MG63 (cell line): ENCODE data around the gene PBX2. TPM values are rescaled to one million over a fixed set of nuclear protein-coding genes. Genes with fewer than 3 reads are reported as not detected.
"Not testable (repeated sequence)": the region's sequence is repeated elsewhere in the genome, so short reads cannot be mapped to it uniquely, and the experiment has no call there.

Experiments used
- DNase-seq: peaks from one replicate; pipeline ENCODE4 v3.0.0-alpha.2; 2020
- H3K27me3 ChIP-seq: fragments of 250-450 bp; sonication (Bioruptor Pico); 2 replicates; pipeline ENCODE4 v1.5.1; 2020; ENCODE audit warnings: mild to moderate bottlenecking, moderate library complexity
- H3K36me3 ChIP-seq: fragments of 250-450 bp; sonication (Bioruptor Pico); 2 replicates; pipeline ENCODE4 v1.5.1; 2020; ENCODE audit warnings: mild to moderate bottlenecking, moderate library complexity
- H3K4me3 ChIP-seq: fragments of 250-450 bp; sonication (Bioruptor Pico); 2 replicates; pipeline ENCODE4 v1.5.1; 2020; ENCODE audit warnings: mild to moderate bottlenecking, moderate library complexity
- H3K9me3 ChIP-seq: fragments of 250-450 bp; sonication (Bioruptor Pico); 2 replicates; pipeline ENCODE4 v1.5.1; 2020; ENCODE audit warnings: mild to moderate bottlenecking, moderate library complexity
- total RNA-seq: library from RNA; depleted of rRNA; stranded (reverse); fragments of >200 nt; shearing (Covaris generic); gene quantifications from 2 replicates; pipeline ENCODE4 v1.2.3, GENCODE V29; 2014; ENCODE audit warnings: low replicate concordance

Gene PBX2
- total RNA-seq, 1 experiment from 2014 or later = 10.9 TPM

DNA sequence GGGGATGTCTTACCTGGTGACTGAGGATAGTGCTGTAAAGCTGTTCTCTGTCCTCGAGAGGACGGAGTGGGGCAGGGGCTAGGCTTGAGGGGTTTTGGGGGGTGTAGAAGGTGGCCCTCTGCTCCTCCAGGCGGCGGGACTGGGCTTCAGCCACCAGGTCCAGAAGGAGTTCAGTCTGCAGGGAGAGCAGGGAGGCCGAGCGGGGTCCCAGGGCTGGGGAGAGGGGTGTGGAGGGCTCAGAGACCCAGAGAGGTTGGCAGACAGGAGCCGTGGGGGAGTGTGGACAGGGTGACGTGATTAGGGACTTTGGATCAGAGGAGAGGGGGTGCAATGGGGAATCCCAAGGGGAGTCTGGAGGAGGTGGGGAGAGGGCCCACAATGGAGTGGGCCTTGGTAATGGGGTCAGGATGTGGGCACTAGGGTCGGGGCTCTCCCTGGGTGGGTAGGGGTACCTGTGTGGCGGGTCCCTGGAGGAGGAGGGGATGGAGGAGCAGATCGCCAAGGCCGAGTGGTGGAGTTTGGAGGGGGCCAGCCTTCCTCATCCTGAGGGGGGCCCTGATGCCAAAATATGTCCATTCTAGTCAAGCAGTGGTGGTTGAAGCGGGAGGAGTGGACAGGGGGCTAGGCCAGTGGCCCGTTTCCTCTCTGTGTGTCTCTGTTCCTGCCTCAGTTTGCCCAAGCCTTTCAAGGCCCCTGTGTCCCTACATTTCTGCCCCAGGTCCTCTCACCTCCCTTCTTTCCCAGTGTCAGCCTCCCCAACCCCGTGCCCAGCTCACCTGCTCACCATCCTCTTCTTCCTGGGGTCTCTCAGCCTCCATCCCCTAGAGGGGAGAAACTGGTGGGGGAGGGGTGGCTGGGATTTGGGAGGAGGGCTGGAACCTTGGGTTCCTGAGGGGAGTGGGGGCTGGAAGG lies 1.9 kb upstream of the PBX2 start:
- H3K9me3 ChIP-seq = no peaks in the 10 kb centered on the region
- peaks cover 2% of the 10 kb centered on the region; the same call in 1 of the 2 replicates for H3K36me3 ChIP-seq
- no peak for DNase-seq
- H3K4me3 ChIP-seq = no peak overlapping the region
- H3K27me3 ChIP-seq = no peaks in the 10 kb centered on the region

DNA sequence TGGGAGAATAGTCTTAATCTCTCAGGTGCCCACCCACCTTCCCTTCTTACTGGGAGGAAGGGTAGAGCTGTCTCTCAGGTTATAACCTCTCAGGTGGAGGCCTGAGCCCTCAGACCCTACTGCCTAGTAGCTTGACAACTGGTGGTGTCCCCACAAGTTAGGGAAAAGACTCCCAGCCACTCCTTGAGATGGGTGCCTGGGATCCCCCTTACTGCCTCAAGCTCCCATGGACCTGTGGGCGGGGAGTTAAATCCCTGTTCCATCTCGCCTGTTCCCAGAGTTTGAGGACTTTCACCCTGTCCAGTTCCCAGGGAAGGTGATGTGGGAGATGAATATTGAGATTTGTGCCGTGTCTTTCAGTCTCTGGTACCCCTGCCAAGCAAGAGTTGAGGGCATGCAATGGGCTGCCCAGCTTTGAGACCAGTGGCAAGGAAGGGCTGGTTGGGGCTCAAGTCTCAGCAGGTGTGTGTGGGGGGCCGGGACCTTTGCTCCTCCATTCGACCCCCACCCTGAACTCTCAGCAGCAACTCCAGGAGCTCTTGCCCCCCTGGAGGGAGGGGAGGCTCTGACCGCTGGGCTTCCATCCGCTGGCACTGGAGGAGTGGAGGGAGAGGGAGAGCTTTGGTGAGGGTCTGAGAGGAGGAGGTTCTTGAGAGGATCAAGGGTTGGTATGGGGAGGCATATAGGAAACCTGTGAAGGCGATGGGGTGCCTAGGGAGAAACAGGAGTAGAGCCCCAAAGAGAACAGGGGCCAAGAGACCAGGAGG lies 1.1 kb upstream of the PBX2 start:
- no peaks in the 10 kb centered on the region for H3K9me3 ChIP-seq
- H3K36me3 ChIP-seq = peaks cover 5% of the 10 kb centered on the region; the same call in 1 of the 2 replicates
- no peak for DNase-seq
- H3K27me3 ChIP-seq = no peaks in the 10 kb centered on the region
- H3K4me3 ChIP-seq = no peak overlapping the region

DNA sequence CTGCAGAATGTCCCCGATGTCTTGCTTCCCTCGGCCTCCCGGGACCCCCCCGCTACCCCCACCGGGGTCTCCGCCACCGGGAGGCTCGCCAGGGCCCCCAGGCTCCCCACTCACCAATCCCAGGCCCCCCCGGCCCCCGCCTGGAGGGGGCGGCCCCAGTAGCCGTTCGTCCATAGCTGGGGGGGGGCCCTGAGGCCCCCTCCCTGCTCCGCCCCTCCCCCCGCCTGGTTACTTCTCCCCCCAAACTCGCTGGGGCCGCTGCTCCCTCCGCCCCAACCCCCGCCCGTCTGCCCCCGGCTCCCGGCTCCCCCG lies 304 bp downstream of the PBX2 start:
- Histone ChIP-seq H3K27me3 (no peaks in the 10 kb centered on the region), H3K4me3 (peak overlapping the region; percentile 59), H3K9me3 (no peaks in the 10 kb centered on the region), H3K36me3 (peaks cover 5% of the 10 kb centered on the region; the same call in 1 of the 2 replicates)
- DNase-seq = no peak

DNA sequence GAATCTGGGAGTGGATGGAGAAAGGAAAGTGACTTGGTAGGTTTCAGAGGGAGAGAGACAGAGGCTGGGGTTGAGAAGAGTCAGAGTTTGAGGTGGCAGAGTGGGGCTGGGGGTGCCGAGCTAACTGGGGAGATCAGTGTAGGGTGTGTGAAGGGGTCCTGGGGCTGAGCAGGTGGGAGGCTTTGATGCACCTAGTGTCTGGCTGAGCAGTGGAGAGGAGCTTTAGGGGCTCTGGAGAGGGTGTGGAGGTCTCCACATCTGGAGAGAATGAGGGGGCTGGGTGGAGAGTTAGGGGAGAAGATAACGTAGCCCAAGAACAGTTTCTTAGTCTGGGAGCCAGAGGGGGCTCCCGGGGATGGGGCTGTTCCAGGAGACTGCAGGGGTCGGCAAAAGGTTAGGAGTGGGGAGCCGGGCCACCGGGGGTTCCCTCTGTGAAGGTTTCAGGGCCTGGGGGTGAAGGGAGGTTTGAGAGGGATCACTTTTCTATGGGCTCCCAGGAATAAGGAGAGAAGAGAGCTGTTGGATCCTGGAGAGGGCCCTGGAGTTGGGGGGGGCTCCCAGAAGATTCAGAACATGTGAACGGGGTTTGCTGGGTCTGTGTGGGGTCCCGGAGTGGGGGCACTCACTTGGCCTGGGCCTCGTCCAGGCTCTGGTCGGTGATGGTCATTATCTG lies 797 bp downstream of the PBX2 start:
- H3K27me3 ChIP-seq = no peaks in the 10 kb centered on the region
- peaks cover 5% of the 10 kb centered on the region; the same call in 1 of the 2 replicates for H3K36me3 ChIP-seq
- H3K9me3 ChIP-seq = no peaks in the 10 kb centered on the region
- no peak for DNase-seq
- peak overlapping the region; percentile 59 for H3K4me3 ChIP-seq

DNA sequence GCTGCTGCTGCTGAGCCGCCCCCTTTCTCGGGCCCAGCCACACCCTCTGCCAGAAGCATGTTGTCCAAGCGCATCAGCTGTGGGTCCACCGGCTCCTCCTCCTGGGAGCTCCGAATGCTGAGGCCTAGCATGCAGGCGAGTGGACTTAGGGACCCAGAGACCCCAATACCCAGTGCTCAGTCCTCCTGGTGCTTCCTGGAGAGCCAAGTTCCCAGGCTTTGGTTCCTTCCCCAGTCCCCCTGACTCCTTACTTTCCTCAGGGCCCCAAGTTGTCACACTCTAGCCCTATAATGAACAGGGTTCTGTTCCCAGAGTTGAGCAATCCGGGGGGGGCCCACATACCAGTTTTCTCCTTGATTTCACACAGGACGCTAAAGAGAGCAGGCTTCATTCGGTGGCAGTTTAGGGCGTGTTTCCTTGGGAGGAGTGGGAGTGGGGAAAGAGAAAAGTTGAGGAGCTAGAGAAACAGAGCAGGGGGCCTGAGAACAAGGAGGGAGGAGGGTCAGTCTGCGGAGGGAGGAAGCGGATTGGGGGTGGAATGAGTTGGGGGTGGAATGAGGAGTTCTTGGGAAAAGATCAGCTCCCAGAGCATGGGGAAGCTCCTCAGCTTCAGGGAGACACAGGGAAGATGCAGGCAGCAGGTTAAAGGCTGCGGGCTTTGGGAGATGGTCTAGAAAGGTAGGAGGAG lies 1.5 kb downstream of the PBX2 start:
- H3K27me3 ChIP-seq = no peaks in the 10 kb centered on the region
- no peak for DNase-seq
- H3K4me3 ChIP-seq = peak overlapping the region; percentile 59
- peaks cover 5% of the 10 kb centered on the region; the same call in 1 of the 2 replicates for H3K36me3 ChIP-seq
- no peaks in the 10 kb centered on the region for H3K9me3 ChIP-seq

DNA sequence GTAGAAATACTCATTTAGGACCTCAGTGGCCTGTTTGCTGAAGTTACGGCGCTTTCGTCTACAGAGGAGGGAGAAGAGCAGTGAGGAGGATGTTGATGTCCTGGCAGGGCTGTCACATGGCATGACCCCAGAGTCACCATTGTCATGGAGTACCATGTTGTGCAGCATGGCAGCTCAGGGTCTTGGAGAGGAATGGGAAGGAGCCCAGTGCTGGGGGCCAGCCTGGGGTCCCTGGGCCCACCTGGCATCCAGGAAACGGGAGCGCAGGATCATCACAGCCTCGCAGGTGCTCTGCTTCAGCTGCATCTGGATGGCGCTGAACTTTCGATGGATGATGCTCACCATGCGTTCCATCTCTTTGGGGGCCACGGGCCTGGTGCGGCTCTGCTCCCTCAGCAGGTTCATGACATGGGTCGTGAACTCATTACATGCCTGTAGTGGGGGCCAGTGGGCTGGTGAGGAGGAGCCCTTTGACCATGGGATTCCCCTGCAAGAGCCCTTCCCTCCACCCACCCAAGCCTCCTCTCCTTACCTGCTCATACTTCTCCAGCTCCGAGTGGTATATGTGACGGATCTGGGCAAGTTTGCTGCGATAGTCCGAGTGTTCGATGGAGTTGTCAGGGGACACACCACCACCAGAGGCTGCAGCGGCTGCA lies 2.1 kb downstream of the PBX2 start:
- not testable (repeated sequence) for DNase-seq, H3K27me3 ChIP-seq, H3K9me3 ChIP-seq, H3K36me3 ChIP-seq, H3K4me3 ChIP-seq

DNA sequence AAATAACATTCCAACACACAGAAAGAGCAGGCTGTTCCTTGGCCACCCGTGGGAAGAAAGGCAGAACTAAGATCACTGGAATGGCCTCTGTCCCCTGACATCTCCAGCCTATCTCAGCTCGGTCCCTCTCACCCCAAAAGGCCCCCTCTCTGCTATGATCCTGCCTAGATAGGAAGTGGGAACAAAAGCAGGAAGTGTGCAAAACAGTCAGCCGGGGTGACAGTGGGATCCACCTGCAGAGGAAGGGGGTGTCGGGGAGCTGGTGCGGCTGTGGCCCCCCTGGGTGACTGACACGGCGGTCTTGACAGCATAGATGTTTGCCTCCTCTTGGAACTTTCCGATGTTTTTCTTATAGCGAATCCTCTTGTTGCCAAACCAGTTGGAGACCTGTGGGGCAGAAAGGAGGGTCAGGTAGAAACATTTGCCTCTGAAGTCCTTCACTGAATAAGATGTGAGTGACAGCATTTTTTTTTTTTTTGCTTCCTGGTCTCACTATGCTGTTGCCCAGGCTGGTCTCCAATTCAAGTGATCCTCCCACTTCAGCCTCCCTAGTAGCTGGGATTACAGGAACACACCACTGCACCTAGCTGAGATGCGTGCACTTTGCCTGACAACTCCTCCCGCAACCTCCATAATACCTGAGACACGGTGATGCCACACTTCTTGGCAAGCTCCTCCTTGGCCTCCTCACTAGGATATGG lies 2.8 kb downstream of the PBX2 start:
- peaks cover 5% of the 10 kb centered on the region; the same call in 1 of the 2 replicates for H3K36me3 ChIP-seq
- H3K9me3 ChIP-seq = no peaks in the 10 kb centered on the region
- no peaks in the 10 kb centered on the region for H3K27me3 ChIP-seq
- no peak for DNase-seq
- no peak overlapping the region for H3K4me3 ChIP-seq

DNA sequence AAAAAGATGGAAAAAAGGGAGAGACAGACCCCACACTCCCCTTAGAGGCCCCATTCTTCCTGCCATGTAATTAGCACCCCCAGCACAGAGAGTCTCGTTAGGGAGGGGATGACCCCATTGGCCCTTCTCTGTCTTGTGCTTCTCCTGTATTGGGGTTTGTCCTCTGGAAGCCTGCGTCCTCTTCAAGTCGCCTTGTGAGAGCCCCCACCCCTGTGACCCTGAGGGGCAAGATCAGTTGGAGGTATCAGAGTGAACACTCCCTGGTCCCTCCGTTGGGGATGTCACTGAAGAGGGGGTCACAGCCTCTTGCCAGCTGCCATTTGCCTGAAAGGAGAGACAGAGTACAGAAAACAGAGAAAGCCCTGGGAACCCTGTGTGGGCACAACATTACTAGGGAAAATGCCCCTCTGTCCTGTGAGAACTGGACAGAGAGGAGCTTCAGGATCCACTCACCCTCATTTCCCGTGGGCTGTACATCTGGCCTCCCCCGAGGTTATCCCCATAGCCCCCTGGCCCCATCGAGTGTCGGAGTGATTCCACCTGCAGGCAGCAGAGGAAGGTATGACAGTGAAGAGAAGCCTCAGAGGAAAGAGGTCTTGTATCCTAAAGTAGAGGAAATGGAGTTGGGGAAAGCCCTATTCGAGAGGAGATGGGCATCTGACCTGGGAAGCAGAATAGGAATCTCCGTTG lies 3.7 kb downstream of the PBX2 start:
- not testable (repeated sequence) for DNase-seq, H3K27me3 ChIP-seq, H3K36me3 ChIP-seq, H3K4me3 ChIP-seq, H3K9me3 ChIP-seq

DNA sequence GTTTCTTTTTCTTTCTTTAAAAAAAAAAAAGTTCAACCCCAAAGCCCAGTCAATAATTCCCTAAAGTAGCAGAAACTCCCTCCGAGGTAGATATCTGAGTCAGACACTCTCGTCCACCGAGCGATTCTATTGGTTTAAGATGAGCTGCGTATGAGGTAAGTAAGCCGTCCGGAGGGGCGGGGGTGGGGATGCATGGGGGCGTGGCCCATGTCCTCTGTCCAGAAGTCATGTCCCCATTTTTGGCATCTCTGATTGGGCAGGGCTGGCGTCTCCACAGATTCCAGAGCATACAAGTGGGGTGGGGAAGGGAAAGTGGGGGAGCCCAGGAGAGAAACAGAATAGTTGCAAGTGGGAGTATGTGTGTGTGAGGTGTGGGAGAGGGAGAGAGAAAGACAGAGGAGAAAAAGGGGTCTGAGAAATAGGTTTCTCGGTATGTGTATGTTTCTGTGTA lies 4.3 kb downstream of the PBX2 start:
- not testable (repeated sequence) for H3K4me3 ChIP-seq, H3K9me3 ChIP-seq, H3K36me3 ChIP-seq, DNase-seq, H3K27me3 ChIP-seq

DNA sequence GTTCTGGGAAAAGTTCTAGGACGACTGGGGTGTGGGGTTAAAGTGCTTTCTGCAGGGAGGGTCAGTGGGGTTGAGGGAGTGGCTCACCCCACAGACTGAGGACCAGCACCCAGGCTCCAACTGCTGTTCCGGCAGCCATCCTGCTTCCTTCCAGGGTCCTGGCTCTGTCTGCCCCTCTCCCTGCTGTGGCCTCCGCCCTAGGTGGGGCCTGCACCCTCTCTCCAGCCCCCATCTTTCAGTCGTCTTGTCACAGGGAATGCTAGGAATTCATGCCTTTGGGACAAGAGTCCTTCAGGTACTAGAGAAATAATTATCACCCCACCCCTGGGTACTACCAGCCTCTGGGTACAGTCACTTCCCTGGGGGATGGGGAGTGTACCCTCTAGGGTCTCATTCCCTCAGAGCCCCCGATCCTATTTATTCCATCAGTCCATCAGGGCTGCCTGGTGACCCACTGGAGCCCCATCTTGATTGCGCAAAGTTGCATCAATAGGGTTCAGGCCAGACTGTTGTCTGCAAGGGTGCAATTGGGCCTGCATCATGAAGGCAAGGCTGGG lies 5.8 kb downstream of the PBX2 start, which contains the start of gene AGER:
AGER (minus strand) TSS at position 170 of the 557 bp plus-strand sequence; CDS start at position 139, 31 bp downstream.
- DNase-seq = no peak
- no peaks in the 10 kb centered on the region for H3K27me3 ChIP-seq
- H3K36me3 ChIP-seq = peaks cover 5% of the 10 kb centered on the region; the same call in 1 of the 2 replicates
- no peak within 1 kb of the TSS for H3K4me3 ChIP-seq
- H3K9me3 ChIP-seq = no peaks in the 10 kb centered on the region

DNA sequence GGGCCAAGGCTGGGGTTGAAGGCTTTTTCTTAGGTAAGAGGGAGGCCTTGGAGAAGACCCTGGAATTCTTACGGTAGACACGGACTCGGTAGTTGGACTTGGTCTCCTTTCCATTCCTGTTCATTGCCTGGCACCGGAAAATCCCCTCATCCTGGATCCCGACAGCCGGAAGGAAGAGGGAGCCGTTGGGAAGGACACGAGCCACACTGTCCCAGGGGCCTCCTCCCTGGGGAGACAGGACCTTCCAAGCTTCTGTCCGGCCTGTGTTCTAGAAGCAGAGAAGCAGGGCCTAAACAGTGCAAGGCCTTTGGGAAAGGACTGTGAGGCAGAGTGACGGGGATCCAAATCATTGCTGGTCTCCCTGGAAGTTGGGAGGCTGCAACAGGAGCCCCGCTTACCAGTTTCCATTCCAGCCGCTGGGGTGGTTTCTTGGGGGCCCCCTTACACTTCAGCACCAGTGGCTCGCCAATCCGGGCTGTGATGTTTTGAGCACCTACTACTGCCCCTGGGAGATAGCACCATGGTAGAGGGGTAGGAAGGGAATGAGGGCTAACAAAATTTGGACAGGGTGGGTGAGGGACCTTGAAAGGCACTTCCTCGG lies 6.4 kb downstream of the PBX2 start:
- no peak for DNase-seq
- Histone ChIP-seq H3K27me3 (no peaks in the 10 kb centered on the region), H3K36me3 (peaks cover 5% of the 10 kb centered on the region; the same call in 1 of the 2 replicates)

DNA sequence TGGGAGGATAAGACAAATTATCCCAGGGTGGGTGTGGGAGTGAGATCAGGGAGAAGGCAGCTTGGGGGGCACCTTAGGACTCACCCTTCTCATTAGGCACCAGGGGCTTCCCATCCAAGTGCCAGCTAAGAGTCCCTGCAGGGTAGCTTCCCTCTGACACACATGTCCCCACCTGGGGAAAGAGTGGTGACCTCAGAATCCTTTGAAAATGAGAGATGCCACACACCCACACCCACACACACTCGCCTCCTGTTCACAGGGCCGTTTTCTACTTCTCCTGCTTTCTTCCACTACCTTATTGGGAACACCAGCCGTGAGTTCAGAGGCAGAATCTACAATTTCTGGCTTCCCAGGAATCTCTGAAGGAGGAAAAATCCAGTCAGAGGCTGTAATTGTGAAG lies 7.0 kb downstream of the PBX2 start:
- Histone ChIP-seq H3K27me3 (no peaks in the 10 kb centered on the region), H3K4me3 (no peak overlapping the region), H3K9me3 (no peaks in the 10 kb centered on the region), H3K36me3 (peaks cover 5% of the 10 kb centered on the region; the same call in 1 of the 2 replicates)
- DNase-seq = no peak

More for the DNA sequence above, 6.4 kb downstream of the PBX2 start:
- Histone ChIP-seq H3K4me3 (no peak overlapping the region), H3K9me3 (no peaks in the 10 kb centered on the region)

DNA sequence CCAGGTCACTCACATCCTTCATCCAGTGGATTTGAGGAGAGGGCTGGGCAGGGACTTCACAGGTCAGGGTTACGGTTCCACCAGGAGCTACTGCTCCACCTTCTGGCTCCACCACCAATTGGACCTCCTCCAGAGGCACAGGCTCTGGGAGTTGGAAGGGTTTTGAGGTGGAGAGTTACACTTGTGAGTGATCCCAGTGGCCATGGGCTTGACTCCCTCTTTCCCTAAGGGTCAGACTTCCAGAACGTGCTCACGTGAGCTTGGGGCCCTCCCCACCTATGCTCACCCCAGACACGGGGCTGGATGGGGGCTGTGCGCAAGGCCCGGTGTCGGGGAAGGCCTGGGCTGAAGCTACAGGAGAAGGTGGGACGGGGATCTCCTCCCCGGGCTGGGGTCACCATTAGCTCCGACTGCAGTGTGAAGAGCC lies 7.4 kb downstream of the PBX2 start:
- Histone ChIP-seq H3K36me3 (peaks cover 5% of the 10 kb centered on the region; the same call in 1 of the 2 replicates), H3K27me3 (no peaks in the 10 kb centered on the region), H3K9me3 (no peaks in the 10 kb centered on the region), H3K4me3 (no peak overlapping the region)
- DNase-seq = no peak

DNA sequence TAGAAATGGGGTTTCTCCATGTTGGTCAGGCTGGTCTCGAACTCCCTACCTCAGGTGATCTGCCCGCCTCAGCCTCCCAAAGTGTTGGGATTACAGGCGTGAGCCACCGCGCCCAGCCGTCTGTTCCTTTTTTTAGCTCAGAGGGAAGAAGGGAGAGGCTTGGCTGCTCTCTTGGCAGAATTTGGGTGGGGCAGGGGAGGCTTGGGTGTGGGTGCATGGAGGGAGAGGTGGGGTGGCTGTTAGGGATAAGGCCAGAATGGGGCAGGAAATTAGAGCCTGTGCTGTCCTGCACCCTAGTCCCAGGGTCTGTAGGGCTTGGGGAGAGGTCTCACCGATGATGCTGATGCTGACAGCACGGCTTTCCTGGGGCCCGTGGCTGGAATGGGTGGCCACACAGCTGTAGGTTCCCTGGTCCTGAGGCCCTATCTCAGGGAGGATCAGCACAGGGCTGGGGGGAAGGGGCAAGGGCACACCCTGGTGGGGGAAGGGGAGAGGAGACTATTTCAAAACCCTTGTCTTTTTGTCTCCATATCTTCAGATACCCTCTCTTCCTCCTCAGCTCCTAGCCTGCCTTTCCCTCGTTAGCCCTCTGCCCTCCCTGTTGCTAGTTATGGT lies 8.0 kb downstream of the PBX2 start:
- no peaks in the 10 kb centered on the region for H3K27me3 ChIP-seq
- H3K36me3 ChIP-seq = peaks cover 4% of the 10 kb centered on the region; the same call in 1 of the 2 replicates

More for the DNA sequence above, 8.0 kb downstream of the PBX2 start:
- DNase-seq = no peak
- Histone ChIP-seq H3K9me3 (no peaks in the 10 kb centered on the region), H3K4me3 (no peak overlapping the region)
